Neural progenitor cell (in vitro differentiated cells): ENCODE data around the gene RALGAPA2.

Experiments
- EZH2 ChIP-seq: fragments of 200-600 bp; sonication (generic); IDR thresholded peaks from 2 replicates; pipeline ENCODE4 v1.6.1; 2017; ENCODE audit warnings: antibody characterized with exemption, mild to moderate bottlenecking, moderate library complexity
- TF ChIP-seq, protein P1 (sequence below): fragments of 200-600 bp; sonication (generic); IDR thresholded peaks from 2 replicates; pipeline ENCODE4 v1.5.1; 2017; ENCODE audit warnings: antibody characterized with exemption, mild to moderate bottlenecking

DNA sequence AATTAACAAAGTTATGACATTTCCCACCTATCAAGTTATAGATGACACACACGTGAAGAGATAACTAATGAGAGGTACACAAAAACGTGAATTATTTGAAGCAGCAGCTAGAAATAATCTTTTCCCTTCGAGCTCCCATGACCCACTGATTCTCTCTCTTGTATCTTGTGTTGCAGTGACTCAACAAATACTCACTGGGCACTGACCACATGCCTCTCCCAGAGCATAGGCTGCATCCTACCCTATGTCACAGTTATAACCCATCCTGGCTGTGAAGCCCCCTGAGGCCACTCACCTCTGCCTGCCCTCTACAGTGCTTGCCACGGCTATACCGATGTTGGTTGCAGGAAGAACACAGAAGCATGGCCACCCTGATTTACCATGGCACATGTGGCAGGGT, 252.7 kb downstream of the RALGAPA2 start:
- TF ChIP-seq, protein P1, sequence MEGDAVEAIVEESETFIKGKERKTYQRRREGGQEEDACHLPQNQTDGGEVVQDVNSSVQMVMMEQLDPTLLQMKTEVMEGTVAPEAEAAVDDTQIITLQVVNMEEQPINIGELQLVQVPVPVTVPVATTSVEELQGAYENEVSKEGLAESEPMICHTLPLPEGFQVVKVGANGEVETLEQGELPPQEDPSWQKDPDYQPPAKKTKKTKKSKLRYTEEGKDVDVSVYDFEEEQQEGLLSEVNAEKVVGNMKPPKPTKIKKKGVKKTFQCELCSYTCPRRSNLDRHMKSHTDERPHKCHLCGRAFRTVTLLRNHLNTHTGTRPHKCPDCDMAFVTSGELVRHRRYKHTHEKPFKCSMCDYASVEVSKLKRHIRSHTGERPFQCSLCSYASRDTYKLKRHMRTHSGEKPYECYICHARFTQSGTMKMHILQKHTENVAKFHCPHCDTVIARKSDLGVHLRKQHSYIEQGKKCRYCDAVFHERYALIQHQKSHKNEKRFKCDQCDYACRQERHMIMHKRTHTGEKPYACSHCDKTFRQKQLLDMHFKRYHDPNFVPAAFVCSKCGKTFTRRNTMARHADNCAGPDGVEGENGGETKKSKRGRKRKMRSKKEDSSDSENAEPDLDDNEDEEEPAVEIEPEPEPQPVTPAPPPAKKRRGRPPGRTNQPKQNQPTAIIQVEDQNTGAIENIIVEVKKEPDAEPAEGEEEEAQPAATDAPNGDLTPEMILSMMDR: no peak
- TF ChIP-seq EZH2: no peak
